GM23338 (cell line): ENCODE results near the gene CHTF8. TPM values are rescaled to one million over a fixed set of nuclear protein-coding genes. Genes with fewer than 3 reads are reported as not detected.

ENCODE experiments used
- ATAC-seq: fragments of 200-7000 bp; cut with Tn5 transposase; 3 replicates; pipeline ENCODE4 v1.9.1; 2020
- DNase-seq: peaks from one replicate; pipeline ENCODE4 v3.0.0-alpha.2; 2015; ENCODE audit warnings: low spot score
- H2AFZ ChIP-seq: fragments of 200-600 bp; sonication (generic); 2 replicates; pipeline ENCODE4 v1.8.0; 2016; ENCODE audit warnings: antibody characterized with exemption, mild to moderate bottlenecking, moderate library complexity
- H3F3A ChIP-seq: fragments of 200-600 bp; sonication (generic); replicated peaks from 2 replicates; pipeline ENCODE4 v1.8.0; 2017; ENCODE audit warnings: antibody characterized with exemption, mixed run types, low read depth
- H3K27ac ChIP-seq: fragments of 200-600 bp; sonication (generic); 2 replicates; pipeline ENCODE4 v1.6.1; 2016; ENCODE audit warnings: low read depth
- H3K27me3 ChIP-seq: fragments of 200-600 bp; sonication (generic); 2 replicates; pipeline ENCODE4 v1.8.0; 2016; ENCODE audit warnings: mild to moderate bottlenecking, mixed run types, moderate library complexity; ENCODE audit not compliant: insufficient read depth
- H3K36me3 ChIP-seq: fragments of 200-600 bp; sonication (generic); 2 replicates; pipeline ENCODE4 v1.8.0; 2016; ENCODE audit warnings: mild to moderate bottlenecking; ENCODE audit not compliant: insufficient read depth
- H3K4me1 ChIP-seq: fragments of 200-600 bp; sonication (generic); 2 replicates; pipeline ENCODE4 v1.8.0; 2016; ENCODE audit warnings: mild to moderate bottlenecking, moderate library complexity; ENCODE audit not compliant: insufficient read depth
- H3K4me2 ChIP-seq: fragments of 200-600 bp; sonication (generic); 2 replicates; pipeline ENCODE4 v1.7.1; 2017; ENCODE audit warnings: mixed run types
- H3K4me3 ChIP-seq: fragments of 200-600 bp; sonication (generic); 2 replicates; pipeline ENCODE4 v1.6.1; 2016; ENCODE audit warnings: mixed run types
- H3K79me2 ChIP-seq: fragments of 200-600 bp; sonication (generic); replicated peaks from 2 replicates; pipeline ENCODE4 v1.8.0; 2017; ENCODE audit warnings: mild to moderate bottlenecking; ENCODE audit not compliant: insufficient read depth
- H3K9me2 ChIP-seq: fragments of 200-600 bp; sonication (generic); 2 replicates; pipeline ENCODE4 v1.8.0; 2017; ENCODE audit not compliant: insufficient read depth
- H4K20me1 ChIP-seq: fragments of 200-600 bp; sonication (generic); replicated peaks from 2 replicates; pipeline ENCODE4 v1.8.0; 2017; ENCODE audit warnings: mild to moderate bottlenecking; ENCODE audit not compliant: insufficient read depth
- H3K27ac Mint-ChIP-seq: 2 replicates; pipeline ENCODE4 v1.8.0; 2020; ENCODE audit warnings: inconsistent platforms, mild to moderate bottlenecking, moderate library complexity, mixed read lengths
- H3K27me3 Mint-ChIP-seq: 3 replicates; pipeline ENCODE4 v1.8.0; 2022; ENCODE audit warnings: low read depth, mild to moderate bottlenecking, moderate library complexity, mixed read lengths, inconsistent platforms; ENCODE audit not compliant: insufficient read depth, poor library complexity
- H3K36me3 Mint-ChIP-seq: 3 replicates; pipeline ENCODE4 v1.8.0; 2021; ENCODE audit warnings: low read depth, mild to moderate bottlenecking, inconsistent platforms, moderate library complexity, mixed read lengths
- H3K4me1 Mint-ChIP-seq: 3 replicates; pipeline ENCODE4 v1.8.0; 2020; ENCODE audit warnings: mild to moderate bottlenecking, inconsistent platforms, mixed read lengths
- H3K4me3 Mint-ChIP-seq: 3 replicates; pipeline ENCODE4 v1.8.0; 2021; ENCODE audit warnings: moderate library complexity, mild to moderate bottlenecking, inconsistent platforms, mixed read lengths
- H3K9me3 Mint-ChIP-seq: 3 replicates; pipeline ENCODE4 v1.8.0; 2020; ENCODE audit warnings: moderate library complexity, mild to moderate bottlenecking, inconsistent platforms, mixed read lengths
- CREB1 ChIP-seq: fragments of 250-450 bp; sonication (Bioruptor Pico); IDR thresholded peaks from 2 replicates; pipeline ENCODE4 v1.5.0; 2020; ENCODE audit warnings: low read depth, mild to moderate bottlenecking, moderate library complexity
- EZH2 ChIP-seq: fragments of 200-600 bp; sonication (generic); IDR thresholded peaks from one replicate; pipeline ENCODE4 v1.8.0; 2017; ENCODE audit warnings: antibody characterized with exemption, mild to moderate bottlenecking, low read depth; ENCODE audit not compliant: unreplicated experiment
- EZH2phosphoT487 ChIP-seq: fragments of 200-600 bp; sonication (generic); IDR thresholded peaks from one replicate; pipeline ENCODE4 v1.8.1; 2018; ENCODE audit warnings: antibody characterized with exemption; ENCODE audit not compliant: unreplicated experiment
- JUNB ChIP-seq: IDR thresholded peaks from one replicate; pipeline ENCODE4 v1.6.1; 2016; ENCODE audit warnings: antibody characterized with exemption; ENCODE audit not compliant: unreplicated experiment
- NANOG ChIP-seq: IDR thresholded peaks from 2 replicates; pipeline ENCODE4 v1.6.1; 2016; ENCODE audit warnings: antibody characterized with exemption, borderline replicate concordance
- POLR2AphosphoS5 ChIP-seq: IDR thresholded peaks from 2 replicates; pipeline ENCODE4 v1.6.1; 2016; ENCODE audit warnings: antibody characterized with exemption, low read depth
- STAT1 ChIP-seq: IDR thresholded peaks from one replicate; pipeline ENCODE4 v1.6.1; 2016; ENCODE audit warnings: antibody characterized with exemption; ENCODE audit not compliant: unreplicated experiment
- ZNF114 ChIP-seq: fragments of 250-450 bp; sonication (Bioruptor Pico); IDR thresholded peaks from 2 replicates; pipeline ENCODE4 v1.5.0; 2020; ENCODE audit warnings: mild to moderate bottlenecking, moderate library complexity
- ZNF331 ChIP-seq: fragments of 250-450 bp; sonication (Bioruptor Pico); IDR thresholded peaks from 2 replicates; pipeline ENCODE4 v1.5.0; 2020; ENCODE audit warnings: low read depth, mild to moderate bottlenecking, moderate library complexity
- polyA plus RNA-seq: library from polyadenylated mRNA; unstranded; fragments of >200 nt; fragmentation: Nextera tagmentation; extraction: Ambion mirVana; gene quantifications from 2 replicates; pipeline ENCODE4 v1.2.1, GENCODE V29; 2016
- total RNA-seq: library from RNA; depleted of rRNA; stranded (reverse); fragments of >200 nt; shearing (Covaris generic); gene quantifications from 2 replicates; pipeline ENCODE4 v1.2.3, GENCODE V29; 2014
- TF ChIP-seq, protein P1 (sequence below): IDR thresholded peaks from 2 replicates; pipeline ENCODE4 v1.6.1; 2016; ENCODE audit warnings: antibody characterized with exemption
- TF ChIP-seq, protein P2 (sequence below): IDR thresholded peaks from one replicate; pipeline ENCODE4 v1.6.1; 2018; ENCODE audit warnings: antibody characterized with exemption; ENCODE audit not compliant: unreplicated experiment
- TF ChIP-seq, protein P3 (sequence below): fragments of 250-450 bp; sonication (Bioruptor Pico); IDR thresholded peaks from 2 replicates; pipeline ENCODE4 v1.5.0; 2020; ENCODE audit warnings: mild to moderate bottlenecking, moderate library complexity
- TF ChIP-seq, protein P4 (sequence below), 2 experiments: fragments of 200-600 bp in 1 of 2; sonication (generic) in 1 of 2; conservative IDR thresholded peaks; 2 replicates each; pipeline versions ENCODE4 v1.5.1 to v1.6.1; 2016 to 2017; ENCODE audit warnings: antibody characterized with exemption in 2 of 2, low read depth in 2 of 2, mild to moderate bottlenecking in 2 of 2, moderate library complexity in 1 of 2

The CHTF8 gene
- total and polyA plus RNA-seq, 2 experiments from 2014 or later = 24.4 to 155 TPM

DNA sequence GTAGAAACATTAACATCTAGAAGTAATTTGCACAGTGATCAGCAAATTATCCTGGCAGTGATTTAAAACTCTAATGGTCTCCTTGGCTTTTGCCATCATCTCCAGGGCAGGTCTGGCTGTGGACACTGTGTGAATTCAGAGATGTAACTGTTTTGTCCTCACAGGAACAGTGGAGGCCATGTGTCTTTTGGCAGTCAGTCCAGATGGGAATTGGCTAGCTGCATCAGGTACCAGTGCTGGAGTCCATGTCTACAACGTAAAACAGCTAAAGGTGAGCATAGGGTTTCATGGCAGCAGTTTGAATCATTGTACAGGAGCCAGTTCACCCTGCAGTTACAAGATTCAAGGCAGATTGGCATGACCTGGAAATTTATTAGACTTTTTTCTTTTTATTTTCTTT is 27.8 kb upstream of the CHTF8 start:
- Histone ChIP-seq H3K4me1 (no peaks in the 10 kb centered on the region), H3K4me2 (no peak overlapping the region), H3K36me3 (peaks cover 82% of the 10 kb centered on the region), H3K27ac (no peak overlapping the region), H4K20me1 (peaks cover 5% of the 10 kb centered on the region; the same call in 1 of the 2 replicates), H3K79me2 (no peaks in the 10 kb centered on the region), H3K27me3 (no peaks in the 10 kb centered on the region), H3F3A (0 out of 2 replicates have a peak, but pooled peaks cover 14% of the 10 kb centered on the region), H3K9me2 (no peaks in the 10 kb centered on the region), H3K4me3 (no peak overlapping the region), H2AFZ (no peak overlapping the region)
- no peak for DNase-seq
- peaks cover 6% of the 10 kb centered on the region for H3K27me3 Mint-ChIP-seq
- H3K36me3 Mint-ChIP-seq = peaks cover 80% of the 10 kb centered on the region
- no peak for ATAC-seq
- H3K4me1 Mint-ChIP-seq = no peaks in the 10 kb centered on the region
- no peak for TF ChIP-seq POLR2AphosphoS5
- no peak for TF ChIP-seq STAT1
- TF ChIP-seq, protein P1, sequence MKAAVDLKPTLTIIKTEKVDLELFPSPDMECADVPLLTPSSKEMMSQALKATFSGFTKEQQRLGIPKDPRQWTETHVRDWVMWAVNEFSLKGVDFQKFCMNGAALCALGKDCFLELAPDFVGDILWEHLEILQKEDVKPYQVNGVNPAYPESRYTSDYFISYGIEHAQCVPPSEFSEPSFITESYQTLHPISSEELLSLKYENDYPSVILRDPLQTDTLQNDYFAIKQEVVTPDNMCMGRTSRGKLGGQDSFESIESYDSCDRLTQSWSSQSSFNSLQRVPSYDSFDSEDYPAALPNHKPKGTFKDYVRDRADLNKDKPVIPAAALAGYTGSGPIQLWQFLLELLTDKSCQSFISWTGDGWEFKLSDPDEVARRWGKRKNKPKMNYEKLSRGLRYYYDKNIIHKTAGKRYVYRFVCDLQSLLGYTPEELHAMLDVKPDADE = no peak
- TF ChIP-seq, protein P2, sequence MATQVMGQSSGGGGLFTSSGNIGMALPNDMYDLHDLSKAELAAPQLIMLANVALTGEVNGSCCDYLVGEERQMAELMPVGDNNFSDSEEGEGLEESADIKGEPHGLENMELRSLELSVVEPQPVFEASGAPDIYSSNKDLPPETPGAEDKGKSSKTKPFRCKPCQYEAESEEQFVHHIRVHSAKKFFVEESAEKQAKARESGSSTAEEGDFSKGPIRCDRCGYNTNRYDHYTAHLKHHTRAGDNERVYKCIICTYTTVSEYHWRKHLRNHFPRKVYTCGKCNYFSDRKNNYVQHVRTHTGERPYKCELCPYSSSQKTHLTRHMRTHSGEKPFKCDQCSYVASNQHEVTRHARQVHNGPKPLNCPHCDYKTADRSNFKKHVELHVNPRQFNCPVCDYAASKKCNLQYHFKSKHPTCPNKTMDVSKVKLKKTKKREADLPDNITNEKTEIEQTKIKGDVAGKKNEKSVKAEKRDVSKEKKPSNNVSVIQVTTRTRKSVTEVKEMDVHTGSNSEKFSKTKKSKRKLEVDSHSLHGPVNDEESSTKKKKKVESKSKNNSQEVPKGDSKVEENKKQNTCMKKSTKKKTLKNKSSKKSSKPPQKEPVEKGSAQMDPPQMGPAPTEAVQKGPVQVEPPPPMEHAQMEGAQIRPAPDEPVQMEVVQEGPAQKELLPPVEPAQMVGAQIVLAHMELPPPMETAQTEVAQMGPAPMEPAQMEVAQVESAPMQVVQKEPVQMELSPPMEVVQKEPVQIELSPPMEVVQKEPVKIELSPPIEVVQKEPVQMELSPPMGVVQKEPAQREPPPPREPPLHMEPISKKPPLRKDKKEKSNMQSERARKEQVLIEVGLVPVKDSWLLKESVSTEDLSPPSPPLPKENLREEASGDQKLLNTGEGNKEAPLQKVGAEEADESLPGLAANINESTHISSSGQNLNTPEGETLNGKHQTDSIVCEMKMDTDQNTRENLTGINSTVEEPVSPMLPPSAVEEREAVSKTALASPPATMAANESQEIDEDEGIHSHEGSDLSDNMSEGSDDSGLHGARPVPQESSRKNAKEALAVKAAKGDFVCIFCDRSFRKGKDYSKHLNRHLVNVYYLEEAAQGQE = no peak
- TF ChIP-seq, protein P3, sequence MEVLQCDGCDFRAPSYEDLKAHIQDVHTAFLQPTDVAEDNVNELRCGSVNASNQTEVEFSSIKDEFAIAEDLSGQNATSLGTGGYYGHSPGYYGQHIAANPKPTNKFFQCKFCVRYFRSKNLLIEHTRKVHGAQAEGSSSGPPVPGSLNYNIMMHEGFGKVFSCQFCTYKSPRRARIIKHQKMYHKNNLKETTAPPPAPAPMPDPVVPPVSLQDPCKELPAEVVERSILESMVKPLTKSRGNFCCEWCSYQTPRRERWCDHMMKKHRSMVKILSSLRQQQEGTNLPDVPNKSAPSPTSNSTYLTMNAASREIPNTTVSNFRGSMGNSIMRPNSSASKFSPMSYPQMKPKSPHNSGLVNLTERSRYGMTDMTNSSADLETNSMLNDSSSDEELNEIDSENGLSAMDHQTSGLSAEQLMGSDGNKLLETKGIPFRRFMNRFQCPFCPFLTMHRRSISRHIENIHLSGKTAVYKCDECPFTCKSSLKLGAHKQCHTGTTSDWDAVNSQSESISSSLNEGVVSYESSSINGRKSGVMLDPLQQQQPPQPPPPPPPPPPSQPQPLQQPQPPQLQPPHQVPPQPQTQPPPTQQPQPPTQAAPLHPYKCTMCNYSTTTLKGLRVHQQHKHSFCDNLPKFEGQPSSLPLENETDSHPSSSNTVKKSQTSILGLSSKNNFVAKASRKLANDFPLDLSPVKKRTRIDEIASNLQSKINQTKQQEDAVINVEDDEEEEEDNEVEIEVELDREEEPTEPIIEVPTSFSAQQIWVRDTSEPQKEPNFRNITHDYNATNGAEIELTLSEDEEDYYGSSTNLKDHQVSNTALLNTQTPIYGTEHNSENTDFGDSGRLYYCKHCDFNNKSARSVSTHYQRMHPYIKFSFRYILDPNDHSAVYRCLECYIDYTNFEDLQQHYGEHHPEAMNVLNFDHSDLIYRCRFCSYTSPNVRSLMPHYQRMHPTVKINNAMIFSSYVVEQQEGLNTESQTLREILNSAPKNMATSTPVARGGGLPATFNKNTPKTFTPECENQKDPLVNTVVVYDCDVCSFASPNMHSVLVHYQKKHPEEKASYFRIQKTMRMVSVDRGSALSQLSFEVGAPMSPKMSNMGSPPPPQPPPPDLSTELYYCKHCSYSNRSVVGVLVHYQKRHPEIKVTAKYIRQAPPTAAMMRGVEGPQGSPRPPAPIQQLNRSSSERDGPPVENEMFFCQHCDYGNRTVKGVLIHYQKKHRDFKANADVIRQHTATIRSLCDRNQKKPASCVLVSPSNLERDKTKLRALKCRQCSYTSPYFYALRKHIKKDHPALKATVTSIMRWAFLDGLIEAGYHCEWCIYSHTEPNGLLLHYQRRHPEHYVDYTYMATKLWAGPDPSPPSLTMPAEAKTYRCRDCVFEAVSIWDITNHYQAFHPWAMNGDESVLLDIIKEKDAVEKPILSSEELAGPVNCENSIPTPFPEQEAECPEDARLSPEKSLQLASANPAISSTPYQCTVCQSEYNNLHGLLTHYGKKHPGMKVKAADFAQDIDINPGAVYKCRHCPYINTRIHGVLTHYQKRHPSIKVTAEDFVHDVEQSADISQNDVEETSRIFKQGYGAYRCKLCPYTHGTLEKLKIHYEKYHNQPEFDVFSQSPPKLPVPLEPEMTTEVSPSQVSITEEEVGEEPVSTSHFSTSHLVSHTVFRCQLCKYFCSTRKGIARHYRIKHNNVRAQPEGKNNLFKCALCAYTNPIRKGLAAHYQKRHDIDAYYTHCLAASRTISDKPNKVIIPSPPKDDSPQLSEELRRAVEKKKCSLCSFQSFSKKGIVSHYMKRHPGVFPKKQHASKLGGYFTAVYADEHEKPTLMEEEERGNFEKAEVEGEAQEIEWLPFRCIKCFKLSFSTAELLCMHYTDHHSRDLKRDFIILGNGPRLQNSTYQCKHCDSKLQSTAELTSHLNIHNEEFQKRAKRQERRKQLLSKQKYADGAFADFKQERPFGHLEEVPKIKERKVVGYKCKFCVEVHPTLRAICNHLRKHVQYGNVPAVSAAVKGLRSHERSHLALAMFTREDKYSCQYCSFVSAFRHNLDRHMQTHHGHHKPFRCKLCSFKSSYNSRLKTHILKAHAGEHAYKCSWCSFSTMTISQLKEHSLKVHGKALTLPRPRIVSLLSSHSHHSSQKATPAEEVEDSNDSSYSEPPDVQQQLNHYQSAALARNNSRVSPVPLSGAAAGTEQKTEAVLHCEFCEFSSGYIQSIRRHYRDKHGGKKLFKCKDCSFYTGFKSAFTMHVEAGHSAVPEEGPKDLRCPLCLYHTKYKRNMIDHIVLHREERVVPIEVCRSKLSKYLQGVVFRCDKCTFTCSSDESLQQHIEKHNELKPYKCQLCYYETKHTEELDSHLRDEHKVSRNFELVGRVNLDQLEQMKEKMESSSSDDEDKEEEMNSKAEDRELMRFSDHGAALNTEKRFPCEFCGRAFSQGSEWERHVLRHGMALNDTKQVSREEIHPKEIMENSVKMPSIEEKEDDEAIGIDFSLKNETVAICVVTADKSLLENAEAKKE (CRISPR knock-in tag) = no peak
- no peak for TF ChIP-seq CREB1 (CRISPR knock-in tag)
- no peak for TF ChIP-seq ZNF114 (CRISPR knock-in tag)
- no peak for TF ChIP-seq ZNF331 (CRISPR knock-in tag)
- TF ChIP-seq EZH2 = no peak
- no peak for TF ChIP-seq EZH2phosphoT487
- TF ChIP-seq, protein P4, sequence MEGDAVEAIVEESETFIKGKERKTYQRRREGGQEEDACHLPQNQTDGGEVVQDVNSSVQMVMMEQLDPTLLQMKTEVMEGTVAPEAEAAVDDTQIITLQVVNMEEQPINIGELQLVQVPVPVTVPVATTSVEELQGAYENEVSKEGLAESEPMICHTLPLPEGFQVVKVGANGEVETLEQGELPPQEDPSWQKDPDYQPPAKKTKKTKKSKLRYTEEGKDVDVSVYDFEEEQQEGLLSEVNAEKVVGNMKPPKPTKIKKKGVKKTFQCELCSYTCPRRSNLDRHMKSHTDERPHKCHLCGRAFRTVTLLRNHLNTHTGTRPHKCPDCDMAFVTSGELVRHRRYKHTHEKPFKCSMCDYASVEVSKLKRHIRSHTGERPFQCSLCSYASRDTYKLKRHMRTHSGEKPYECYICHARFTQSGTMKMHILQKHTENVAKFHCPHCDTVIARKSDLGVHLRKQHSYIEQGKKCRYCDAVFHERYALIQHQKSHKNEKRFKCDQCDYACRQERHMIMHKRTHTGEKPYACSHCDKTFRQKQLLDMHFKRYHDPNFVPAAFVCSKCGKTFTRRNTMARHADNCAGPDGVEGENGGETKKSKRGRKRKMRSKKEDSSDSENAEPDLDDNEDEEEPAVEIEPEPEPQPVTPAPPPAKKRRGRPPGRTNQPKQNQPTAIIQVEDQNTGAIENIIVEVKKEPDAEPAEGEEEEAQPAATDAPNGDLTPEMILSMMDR (conservative IDR thresholded peaks at IDR 0.05; ENCODE audit: low read depth in 2 of 2) = no peak
- no peak for TF ChIP-seq NANOG
- no peak for TF ChIP-seq JUNB
- no peaks in the 10 kb centered on the region; the same call in 2 of the 3 replicates for H3K9me3 Mint-ChIP-seq
- no peak overlapping the region for H3K4me3 Mint-ChIP-seq
- H3K27ac Mint-ChIP-seq = no peak overlapping the region
